Globus pallidus (tissue), 1 donor: ENCODE data around the gene SLC44A5.
"Not testable (repeated sequence)": the region's sequence is repeated elsewhere in the genome, so short reads cannot be mapped to it uniquely, and the experiment has no call there.

Experiments used
- DNase-seq: peaks from one replicate; pipeline ENCODE4 v3.0.0-alpha.2; 2015; ENCODE audit warnings: low spot score

Gene SLC44A5

GRCh38 chr1:75449998-75450397 is 160.9 kb downstream of the SLC44A5 start:
- no peak for DNase-seq

GRCh38 chr1:75444220-75444619 is 166.7 kb downstream of the SLC44A5 start:
- no peak for DNase-seq

- DNase-seq: no peak
These were observed 170.6 kb downstream of the SLC44A5 start for GRCh38 chr1:75440274-75440673.

GRCh38 chr1:75438355-75438754 is 172.6 kb downstream of the SLC44A5 start:
- DNase-seq: no peak

- no peak for DNase-seq
These were observed 179.1 kb downstream of the SLC44A5 start for GRCh38 chr1:75431843-75432242.

- DNase-seq: no peak
These were observed 180.4 kb downstream of the SLC44A5 start for GRCh38 chr1:75430526-75430925.

GRCh38 chr1:75426688-75427087 is 184.2 kb downstream of the SLC44A5 start:
- DNase-seq: no peak

GRCh38 chr1:75425001-75425650 is 185.8 kb downstream of the SLC44A5 start:
- no peak for DNase-seq

GRCh38 chr1:75423616-75424015 is 187.3 kb downstream of the SLC44A5 start:
- DNase-seq: no peak

- DNase-seq: no peak
These were observed 187.8 kb downstream of the SLC44A5 start for GRCh38 chr1:75423136-75423535.

GRCh38 chr1:75421371-75421770 is 189.5 kb downstream of the SLC44A5 start:
- DNase-seq: no peak

- DNase-seq: no peak
These were observed 195.7 kb downstream of the SLC44A5 start for GRCh38 chr1:75415187-75415586.

GRCh38 chr1:75412616-75413015 is 198.3 kb downstream of the SLC44A5 start:
- DNase-seq: no peak

- DNase-seq: not testable (repeated sequence)
These were observed 206.2 kb downstream of the SLC44A5 start for GRCh38 chr1:75404681-75405080.

- DNase-seq: not testable (repeated sequence)
These were observed 207.7 kb downstream of the SLC44A5 start for GRCh38 chr1:75403147-75403646.

GRCh38 chr1:75400716-75401115 is 210.2 kb downstream of the SLC44A5 start:
- DNase-seq: no peak

GRCh38 chr1:75396745-75397144 is 214.2 kb downstream of the SLC44A5 start:
- no peak for DNase-seq

- DNase-seq: no peak
These were observed 214.7 kb downstream of the SLC44A5 start for GRCh38 chr1:75396260-75396659.

- no peak for DNase-seq
These were observed 216.4 kb downstream of the SLC44A5 start for GRCh38 chr1:75394386-75395139.

GRCh38 chr1:75392278-75392677 is 218.6 kb downstream of the SLC44A5 start:
- no peak for DNase-seq

- DNase-seq: not testable (repeated sequence)
These were observed 235.2 kb downstream of the SLC44A5 start for GRCh38 chr1:75375476-75376447.

- DNase-seq: no peak
These were observed 237.3 kb downstream of the SLC44A5 start for GRCh38 chr1:75373542-75374159.
